ENCODE data around the gene NPAS4. TPM values are rescaled to one million over a fixed set of nuclear protein-coding genes. Genes with fewer than 3 reads are reported as not detected.
"Not testable (repeated sequence)": the region's sequence is repeated elsewhere in the genome, so short reads cannot be mapped to it uniquely, and the experiment has no call there.

The NPAS4 gene
- total RNA-seq, 2 donors from 2014 or later = 0.09 to 0.47 TPM

DNA sequence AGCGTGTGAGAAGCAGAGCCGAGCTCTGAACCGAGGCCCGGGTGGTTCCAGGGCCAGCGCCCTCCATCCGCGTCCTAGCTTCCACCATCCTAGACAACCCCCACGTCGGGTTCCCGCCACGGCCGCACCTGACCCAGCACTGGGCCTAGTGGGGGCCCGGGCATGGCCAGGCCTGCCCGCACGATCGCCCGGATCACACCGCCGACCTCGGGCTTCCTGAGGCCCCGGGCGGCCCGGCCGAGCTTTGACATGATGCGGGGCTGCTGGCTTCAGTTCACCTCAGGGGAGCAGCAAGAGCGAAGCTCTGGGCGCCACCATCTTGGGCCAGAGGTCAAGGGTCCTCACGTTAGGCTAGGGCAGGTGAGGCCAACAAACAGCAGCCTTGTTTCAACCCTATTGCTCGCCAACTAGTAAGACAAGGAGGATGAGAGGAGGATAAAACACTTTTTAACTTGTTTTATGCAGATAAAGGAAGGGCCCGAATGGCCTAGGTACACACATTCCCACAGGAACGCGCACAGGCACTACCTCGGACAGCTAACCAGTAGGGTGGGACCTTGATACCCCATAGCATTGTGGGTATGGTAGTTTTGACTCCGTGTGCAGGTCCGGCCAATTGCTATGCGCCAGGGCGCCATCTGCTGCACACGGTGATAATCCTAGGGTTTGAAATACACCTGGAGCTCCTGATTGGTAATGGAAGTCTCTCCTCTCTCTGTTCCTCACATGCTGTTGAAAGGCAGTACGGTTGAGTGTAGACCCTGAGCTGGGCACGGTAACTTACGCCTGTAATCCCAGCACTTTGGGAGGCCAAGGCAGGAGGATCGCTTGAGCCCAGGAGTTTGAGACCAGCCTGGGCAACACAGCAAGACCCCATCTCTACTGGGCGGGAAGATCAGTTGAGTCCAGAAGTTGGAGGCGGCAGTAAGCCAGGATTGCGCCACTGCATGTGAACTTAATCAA, 17.9 kb downstream of the NPAS4 start, which contains the start of gene MRPL11:
Gene MRPL11 (minus strand): TSS at position 345 of the 963 bp plus-strand sequence. CDS start 94 bp downstream, at position 251.
- Mint-ChIP-seq H3K36me3 (peaks cover 8 to 15% of the 10 kb centered on the region in 2 donors), H3K27ac (peak within 1 kb of the TSS; percentile 90 to 99), H3K9me3 (peaks cover 8 to 9% of the 10 kb centered on the region in 2 donors)
- DNase-seq (ENCODE audit: low spot score in 2 of 2) (peak; percentile 88 to 90), ATAC-seq (peak; percentile 98 to 99)

DNA sequence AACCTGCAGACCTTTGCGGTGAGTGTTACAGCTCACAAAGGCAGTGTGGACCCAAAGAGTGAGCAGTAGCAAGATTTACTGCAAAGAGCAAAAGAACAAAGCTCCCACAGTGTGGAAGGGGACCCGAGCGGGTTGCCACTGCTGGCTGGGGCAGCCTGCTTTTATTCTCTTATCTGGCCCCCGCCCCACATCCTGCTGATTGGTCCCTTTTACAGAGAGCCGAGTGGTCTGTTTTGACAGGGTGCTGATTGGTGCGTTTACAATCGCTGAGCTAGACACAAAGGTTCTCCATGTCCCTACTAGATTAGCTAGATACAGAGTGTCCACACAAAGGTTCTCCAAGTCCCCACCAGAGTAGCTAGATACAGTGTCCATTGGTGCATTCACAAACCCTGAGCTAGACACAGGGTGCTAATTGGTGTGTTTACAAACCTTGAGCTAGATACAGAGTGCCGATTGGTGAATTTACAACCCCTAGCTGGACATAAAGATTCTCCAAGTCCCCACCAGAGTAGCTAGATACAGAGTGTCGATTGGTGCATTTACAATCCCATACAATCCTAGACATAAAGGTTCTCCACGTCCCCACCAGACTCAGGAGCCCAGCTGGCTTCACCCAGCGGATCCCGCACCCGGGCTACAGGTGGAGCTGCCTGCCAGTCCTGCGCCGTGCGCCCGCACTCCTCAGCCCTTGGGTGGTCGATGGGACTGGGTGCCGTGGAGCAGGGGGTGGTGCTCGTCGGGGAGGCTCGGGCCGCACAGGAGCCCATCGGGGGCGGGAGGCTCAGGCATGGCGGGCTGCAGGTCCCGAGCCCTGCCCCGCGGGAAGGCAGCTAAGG, 19.5 kb downstream of the NPAS4 start:
- H3K9me3 Mint-ChIP-seq = peaks cover 11 to 13% of the 10 kb centered on the region in 2 donors
- H3K36me3 Mint-ChIP-seq = peaks cover 11 to 13% of the 10 kb centered on the region in 2 donors
- H3K27ac Mint-ChIP-seq; DNase-seq (ENCODE audit: low spot score in 2 of 2); ATAC-seq: not testable (repeated sequence)

DNA sequence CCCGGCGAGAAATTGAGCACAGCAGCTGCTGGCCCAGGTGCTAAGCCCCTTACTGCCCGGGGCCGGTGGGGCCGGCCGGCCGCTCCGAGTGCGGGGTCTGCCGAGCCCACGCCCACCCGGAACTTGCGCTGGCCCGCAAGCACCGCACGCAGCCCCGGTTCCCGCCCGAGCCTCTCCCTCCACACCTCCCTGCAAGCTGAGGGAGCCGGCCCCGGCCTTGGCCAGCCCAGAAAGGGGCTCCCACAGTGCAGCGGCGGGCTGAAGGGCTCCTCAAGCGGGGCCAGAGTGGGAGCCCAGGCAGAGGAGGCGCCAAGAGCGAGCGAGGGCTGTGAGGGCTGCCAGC, 20.1 kb downstream of the NPAS4 start:
- ATAC-seq; H3K27ac Mint-ChIP-seq; DNase-seq (ENCODE audit: low spot score in 2 of 2): not testable (repeated sequence)
- Mint-ChIP-seq H3K36me3 (peaks cover 11 to 12% of the 10 kb centered on the region in 2 donors), H3K9me3 (peaks cover 11 to 13% of the 10 kb centered on the region in 2 donors)

DNA sequence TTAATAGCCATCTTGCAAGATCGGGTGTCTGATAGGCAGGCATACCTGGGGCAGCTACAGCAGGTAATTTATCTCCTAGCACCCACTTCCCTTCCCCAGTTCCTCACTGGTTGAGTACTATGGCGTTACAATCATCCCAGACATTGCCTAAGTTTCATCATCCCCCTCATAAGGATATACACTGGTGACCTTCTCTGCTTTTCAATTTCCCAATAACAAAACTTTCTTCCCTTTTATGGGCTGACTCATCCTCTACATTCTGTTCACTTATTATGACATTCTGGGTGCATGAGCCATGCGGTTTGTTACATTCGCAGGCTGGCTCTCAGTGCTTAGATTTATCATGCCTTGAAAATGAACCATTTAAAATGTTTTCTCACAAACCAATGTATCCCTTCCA, 22.8 kb downstream of the NPAS4 start:
- DNase-seq (ENCODE audit: low spot score in 2 of 2) (no peak), ATAC-seq (no peak)
- Mint-ChIP-seq H3K9me3 (peaks cover 11 to 13% of the 10 kb centered on the region in 2 donors), H3K27ac (no peak overlapping the region), H3K36me3 (peaks cover 11 to 12% of the 10 kb centered on the region in 2 donors)

DNA sequence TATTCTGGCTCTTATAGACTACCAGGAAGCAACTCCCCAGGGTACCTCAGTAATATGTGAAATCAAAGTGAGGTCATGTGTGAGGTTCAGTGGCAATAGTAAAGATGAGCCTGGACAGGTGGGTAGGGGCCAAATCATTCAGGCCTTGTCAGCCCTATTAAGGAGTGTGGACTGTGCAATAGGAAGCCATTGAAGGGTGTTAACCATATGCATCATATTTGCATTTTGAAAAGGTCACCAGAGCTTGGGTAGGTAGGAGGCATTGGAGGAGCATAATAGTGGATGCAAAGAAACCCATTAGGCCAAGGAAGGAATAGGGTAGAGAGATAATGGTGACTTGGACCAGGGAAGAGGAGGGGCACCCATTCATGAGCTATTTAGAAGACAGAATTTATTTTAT, 26.2 kb downstream of the NPAS4 start:
- Mint-ChIP-seq H3K36me3 (peaks cover 11 to 12% of the 10 kb centered on the region in 2 donors), H3K27ac (no peak overlapping the region), H3K9me3 (peaks cover 11 to 13% of the 10 kb centered on the region in 2 donors)
- DNase-seq (ENCODE audit: low spot score in 2 of 2) = no peak
- ATAC-seq = no peak

DNA sequence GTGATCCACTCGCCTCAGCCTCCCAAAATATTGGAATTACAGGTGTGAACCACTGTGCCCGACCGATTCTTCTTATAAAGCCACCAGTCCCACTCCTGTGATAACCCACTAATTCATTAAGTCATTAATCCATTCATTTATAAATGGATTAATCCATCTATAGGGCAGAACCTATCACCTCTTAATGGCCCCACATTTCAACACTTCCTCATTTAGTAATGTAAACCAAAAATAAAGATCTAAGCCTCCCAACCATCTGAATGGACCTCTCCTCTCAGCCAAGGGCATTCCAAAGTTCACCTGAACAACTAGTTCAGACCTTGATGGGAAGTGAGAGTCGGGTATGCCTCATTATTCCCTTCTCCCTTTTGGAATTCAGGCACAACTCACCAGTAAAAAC, 27.7 kb downstream of the NPAS4 start:
- ATAC-seq = no peak
- Mint-ChIP-seq H3K9me3 (peaks cover 5 to 6% of the 10 kb centered on the region in 2 donors), H3K36me3 (peaks cover 6% of the 10 kb centered on the region in 2 donors), H3K27ac (no peak overlapping the region)
- DNase-seq (ENCODE audit: low spot score in 2 of 2) = no peak

DNA sequence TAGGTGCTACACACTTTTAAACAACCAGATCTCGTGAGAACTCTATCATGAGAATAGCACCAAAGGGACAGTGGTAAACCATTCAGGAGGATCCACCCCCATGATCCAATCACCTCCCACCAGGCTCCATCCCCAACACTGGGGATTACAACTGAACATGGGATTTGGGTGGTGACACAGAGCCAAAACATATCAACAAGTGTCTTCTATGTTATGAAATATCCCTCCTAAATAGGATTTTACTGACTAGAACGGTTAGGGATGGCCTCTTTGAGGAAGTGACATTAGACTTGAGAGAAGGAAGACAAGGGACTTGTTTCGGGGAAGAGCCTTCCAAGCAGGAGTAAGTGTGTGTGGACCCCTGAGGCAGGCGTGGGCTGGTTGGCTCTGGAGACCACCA, 29.7 kb downstream of the NPAS4 start:
- no peaks in the 10 kb centered on the region for H3K36me3 Mint-ChIP-seq
- no peak for DNase-seq (ENCODE audit: low spot score in 2 of 2)
- no peak overlapping the region for H3K27ac Mint-ChIP-seq
- ATAC-seq = no peak
- no peaks in the 10 kb centered on the region for H3K9me3 Mint-ChIP-seq

DNA sequence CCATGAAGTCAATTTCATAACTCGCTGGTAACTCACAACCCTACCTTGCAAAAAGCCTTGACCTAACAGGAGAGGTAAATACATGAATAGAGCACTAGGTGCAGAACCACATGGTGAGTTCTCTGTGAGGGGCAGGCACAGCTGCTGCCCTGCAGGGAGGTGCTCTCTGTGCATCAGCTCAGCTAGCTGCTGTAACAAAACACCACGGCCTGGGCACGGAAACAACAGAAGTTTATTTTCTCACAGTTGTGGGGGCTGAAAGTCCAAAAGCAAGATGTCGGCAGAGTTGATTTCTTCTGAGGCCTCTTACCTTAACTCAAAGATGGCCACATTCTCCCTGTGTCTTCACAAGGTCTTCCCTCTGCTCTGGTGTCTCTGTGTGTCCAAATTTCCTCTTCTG, 30.8 kb downstream of the NPAS4 start:
- Mint-ChIP-seq H3K27ac (no peak overlapping the region), H3K36me3 (no peaks in the 10 kb centered on the region), H3K9me3 (no peaks in the 10 kb centered on the region)
- DNase-seq (ENCODE audit: low spot score in 2 of 2) = no peak
- no peak for ATAC-seq

DNA sequence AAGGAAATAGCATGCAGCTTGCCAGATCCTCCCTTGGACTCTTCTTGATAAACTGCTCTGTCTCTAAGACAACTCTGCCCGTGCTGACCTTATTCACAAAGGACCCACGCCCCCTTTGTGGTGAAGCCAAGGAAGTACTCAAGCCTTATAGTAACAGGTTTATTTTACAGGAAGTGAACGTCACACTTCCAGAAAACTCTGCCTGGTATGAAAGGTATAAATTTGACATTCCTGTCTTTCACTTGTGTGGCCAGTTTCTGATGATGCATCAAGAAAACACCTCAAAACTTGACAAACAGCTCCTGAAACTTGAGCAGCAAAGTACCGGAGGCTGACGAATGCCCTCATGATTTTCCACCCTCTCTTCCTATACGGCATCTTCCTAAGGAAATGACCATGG, 33.4 kb downstream of the NPAS4 start:
- H3K27ac Mint-ChIP-seq = peak overlapping the region in 1 of 2 donors; percentile 14
- H3K9me3 Mint-ChIP-seq = no peaks in the 10 kb centered on the region
- DNase-seq (ENCODE audit: low spot score in 2 of 2) (no peak), ATAC-seq (peak; percentile 39 to 64)
- no peaks in the 10 kb centered on the region for H3K36me3 Mint-ChIP-seq

DNA sequence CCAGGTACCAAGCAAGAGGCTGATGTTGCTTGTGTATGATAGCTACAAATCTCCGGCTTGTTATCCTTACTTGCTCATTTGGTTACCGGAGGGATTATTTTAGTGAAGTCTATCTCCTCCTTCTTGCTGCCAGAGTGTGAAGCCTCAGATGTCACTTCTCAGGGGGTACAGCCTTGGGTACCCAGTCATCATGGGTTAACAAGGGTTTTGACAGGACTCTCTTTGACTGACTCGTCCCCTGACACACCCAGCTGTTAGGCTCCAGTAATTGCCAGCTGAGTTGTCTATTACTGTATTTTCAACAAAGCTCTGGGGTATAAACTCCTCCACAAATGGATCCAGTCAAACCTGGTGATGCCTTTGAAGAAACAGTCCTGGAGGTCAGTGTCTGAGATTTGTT, 34.0 kb downstream of the NPAS4 start:
- H3K9me3 Mint-ChIP-seq = no peaks in the 10 kb centered on the region
- peak overlapping the region; percentile 14 to 85 for H3K27ac Mint-ChIP-seq
- no peaks in the 10 kb centered on the region for H3K36me3 Mint-ChIP-seq
- peak; percentile 39 to 42 for ATAC-seq
- DNase-seq (ENCODE audit: low spot score in 2 of 2) = no peak

DNA sequence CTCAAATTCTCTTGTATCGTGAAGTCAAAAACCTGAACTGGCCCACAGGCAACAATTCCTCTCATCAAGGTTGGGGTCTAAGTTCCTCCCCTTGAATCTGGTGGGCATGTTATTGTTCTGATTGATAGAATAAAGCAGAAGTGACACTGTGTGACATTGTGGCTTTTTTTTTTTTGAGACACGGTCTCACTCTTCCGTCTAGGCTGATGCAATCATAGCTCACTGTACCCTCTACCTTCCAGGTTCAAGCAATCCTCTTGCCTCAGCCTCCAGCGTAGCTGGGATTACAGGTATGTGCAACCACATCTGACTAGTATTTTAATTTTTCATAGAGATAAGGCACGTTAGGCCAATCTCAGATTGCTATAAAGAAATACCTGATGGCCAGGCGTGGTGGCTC, 37.0 kb downstream of the NPAS4 start:
- Mint-ChIP-seq H3K9me3 (peaks cover 0 to 6% of the 10 kb centered on the region in 2 donors), H3K36me3 (peaks cover 0 to 4% of the 10 kb centered on the region in 2 donors), H3K27ac (peak overlapping the region in 1 of 2 donors; percentile 65)
- no peak for ATAC-seq
- DNase-seq (ENCODE audit: low spot score in 2 of 2) = no peak

DNA sequence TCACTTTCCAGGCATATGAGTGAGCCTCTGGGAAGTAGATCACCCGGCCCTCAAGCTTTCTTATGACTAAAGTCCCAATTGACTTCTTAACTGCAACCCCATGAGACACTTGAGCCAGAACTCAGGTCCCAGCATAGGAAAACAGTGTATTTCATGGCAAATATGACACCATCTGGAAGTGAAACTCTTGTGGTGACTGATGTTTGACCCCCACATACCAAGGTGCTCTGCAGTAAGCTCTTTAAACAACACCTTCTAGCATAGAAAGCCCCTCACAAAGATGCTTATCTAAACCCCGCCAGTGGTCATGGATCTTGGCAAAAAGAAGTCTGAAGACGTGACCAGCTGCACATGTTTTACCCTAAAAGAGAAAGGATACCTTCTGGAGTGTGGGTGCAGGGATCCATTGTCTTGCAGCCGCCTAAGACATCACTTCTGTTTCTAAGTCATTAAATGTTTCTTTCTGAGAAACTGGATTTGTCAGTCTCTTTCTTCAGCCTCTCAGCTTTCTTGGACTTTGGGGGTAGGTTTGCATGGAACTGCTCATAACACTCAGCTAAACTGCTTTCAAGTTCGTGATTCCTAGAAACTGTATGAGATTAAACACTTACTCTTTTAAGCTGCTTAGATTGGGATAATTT, 38.4 kb downstream of the NPAS4 start:
- ATAC-seq (peak; percentile 41 to 75), DNase-seq (ENCODE audit: low spot score in 2 of 2) (no peak)
- peak overlapping the region in 1 of 2 donors; percentile 44 for H3K27ac Mint-ChIP-seq
- H3K36me3 Mint-ChIP-seq = peaks cover 0 to 4% of the 10 kb centered on the region in 2 donors
- peaks cover 0 to 13% of the 10 kb centered on the region in 2 donors for H3K9me3 Mint-ChIP-seq

DNA sequence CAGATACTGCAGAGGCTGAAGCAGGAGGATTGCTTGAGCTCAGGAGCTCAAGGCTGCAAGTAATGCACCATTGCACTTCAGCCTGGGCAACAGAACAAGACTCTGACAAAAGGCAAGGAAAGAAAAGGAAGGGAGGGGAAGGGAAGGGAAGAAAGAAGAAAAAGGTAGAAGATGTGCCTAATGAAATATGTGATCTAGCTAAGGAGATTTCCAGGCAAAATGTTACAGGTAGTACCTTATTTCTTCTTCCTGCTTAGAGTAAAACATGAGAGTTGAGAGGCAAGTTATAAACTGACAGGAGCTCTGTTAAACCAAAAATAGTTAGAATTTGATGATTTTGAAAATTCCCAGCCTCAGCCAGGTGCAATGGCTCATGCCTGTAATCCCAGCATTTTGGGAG, 41.2 kb downstream of the NPAS4 start:
- peak overlapping the region in 1 of 2 donors; percentile 8 for H3K27ac Mint-ChIP-seq
- H3K9me3 Mint-ChIP-seq = peaks cover 0 to 13% of the 10 kb centered on the region in 2 donors
- DNase-seq (ENCODE audit: low spot score in 2 of 2) (no peak), ATAC-seq (no peak)
- H3K36me3 Mint-ChIP-seq = peaks cover 0 to 4% of the 10 kb centered on the region in 2 donors

DNA sequence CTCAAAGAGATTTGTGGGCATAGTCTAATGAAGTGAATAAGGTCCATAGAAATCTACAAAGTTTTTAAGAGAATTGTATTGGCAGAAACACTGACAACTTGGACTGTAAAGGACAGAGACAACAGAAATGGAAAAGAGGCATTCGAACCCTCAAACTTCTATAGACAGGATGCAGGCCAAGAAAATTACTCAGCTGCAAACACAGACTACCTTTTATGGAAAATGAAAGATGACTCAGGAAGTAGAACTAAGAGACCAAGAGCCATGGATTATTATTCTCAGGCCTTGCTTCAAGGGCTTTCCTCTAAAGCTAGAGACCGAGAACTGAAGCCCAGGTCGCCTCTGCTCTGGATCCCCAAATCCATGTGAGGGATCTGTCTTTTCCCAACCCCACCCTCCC, 42.1 kb downstream of the NPAS4 start:
- peak overlapping the region; percentile 8 to 69 for H3K27ac Mint-ChIP-seq
- H3K9me3 Mint-ChIP-seq = peaks cover 0 to 13% of the 10 kb centered on the region in 2 donors
- ATAC-seq (no peak), DNase-seq (ENCODE audit: low spot score in 2 of 2) (no peak)
- peaks cover 0 to 4% of the 10 kb centered on the region in 2 donors for H3K36me3 Mint-ChIP-seq

DNA sequence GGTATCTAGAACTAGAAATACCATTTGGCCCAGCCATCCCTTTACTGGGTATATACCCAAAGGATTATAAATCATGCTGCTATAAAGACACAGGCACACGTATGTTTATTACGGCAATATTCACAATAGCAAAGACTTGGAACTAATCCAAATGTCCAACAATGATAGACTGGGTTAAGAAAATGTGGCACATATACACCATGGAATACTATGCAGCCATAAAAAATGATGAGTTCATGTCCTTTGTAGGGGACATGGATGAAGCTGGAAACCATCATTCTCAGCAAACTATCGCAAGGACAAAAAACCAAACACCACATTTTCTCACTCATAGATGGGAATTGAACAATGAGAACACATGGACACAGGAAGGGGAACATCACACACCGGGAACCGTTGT, 43.3 kb downstream of the NPAS4 start:
- not testable (repeated sequence) for H3K36me3 Mint-ChIP-seq; DNase-seq (ENCODE audit: low spot score in 2 of 2); ATAC-seq; H3K27ac Mint-ChIP-seq
- H3K9me3 Mint-ChIP-seq = peaks cover 0 to 13% of the 10 kb centered on the region in 2 donors

DNA sequence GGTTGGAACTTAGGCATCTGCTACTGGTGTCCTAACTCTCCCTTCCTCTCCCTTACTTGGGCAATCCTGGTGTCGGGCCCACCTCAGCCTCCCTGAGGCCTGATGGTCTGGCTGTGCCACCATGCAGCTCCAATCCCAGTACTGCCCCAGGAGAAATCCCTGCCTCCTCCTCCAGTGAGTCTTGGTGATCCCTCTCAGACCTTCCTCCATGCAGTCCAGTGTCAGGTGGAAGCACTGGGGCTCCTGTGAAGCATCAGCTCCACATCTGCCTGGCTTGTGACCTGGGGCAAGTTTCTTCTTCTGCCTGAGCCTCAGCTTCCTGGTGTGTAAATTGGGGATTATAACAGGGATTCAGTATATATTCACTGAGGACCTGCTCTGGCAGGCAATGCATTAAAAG, 44.1 kb downstream of the NPAS4 start:
- no peak for ATAC-seq
- H3K27ac Mint-ChIP-seq = no peak overlapping the region
- no peak for DNase-seq (ENCODE audit: low spot score in 2 of 2)
- H3K9me3 Mint-ChIP-seq = peaks cover 0 to 13% of the 10 kb centered on the region in 2 donors
- H3K36me3 Mint-ChIP-seq = peaks cover 0 to 4% of the 10 kb centered on the region in 2 donors
